BJ (cell line): ENCODE data around the gene ARID4A. TPM values are rescaled to one million over a fixed set of nuclear protein-coding genes. Genes with fewer than 3 reads are reported as not detected.
"Not testable (repeated sequence)": the region's sequence is repeated elsewhere in the genome, so short reads cannot be mapped to it uniquely, and the experiment has no call there.

ENCODE experiments used
- CTCF ChIA-PET: fragments of 350-600 bp; formaldehyde crosslinking; extraction: SDS; loops from one replicate; lab custom pipeline; 2021; ENCODE audit warnings: antibody characterized with exemption, inconsistent platforms; lab: Yijun Ruan, JAX
- POLR2A ChIA-PET: fragments of 300-600 bp; sonication (Branson Sonifier 250); formaldehyde crosslinking; extraction: SDS; loops from one replicate; lab custom pipeline; 2021; ENCODE audit warnings: antibody characterized with exemption; lab: Charles Lee
- DNase-seq: peaks from one replicate; pipeline ENCODE4 v3.0.0-alpha.2; 2011; ENCODE audit warnings: low read depth
- H3K27me3 ChIP-seq: 2 replicates; pipeline ENCODE4 v1.6.0; 2011; ENCODE audit warnings: low read length; ENCODE audit not compliant: control insufficient read depth, insufficient read depth
- H3K36me3 ChIP-seq: 2 replicates; pipeline ENCODE4 v1.5.1; 2011; ENCODE audit warnings: low read length; ENCODE audit not compliant: control insufficient read depth, insufficient read depth
- H3K4me3 ChIP-seq: 2 replicates; pipeline ENCODE4 v1.5.1; 2011; ENCODE audit warnings: low read depth, mild to moderate bottlenecking, control low read depth, low read length
- polyA plus RNA-seq: library from polyadenylated mRNA; depleted of rRNA; stranded (reverse); fragments of >200 nt; gene quantifications from 2 replicates; pipeline ENCODE4 v1.2.3, GENCODE V29; 2011
- TF ChIP-seq, protein P1 (sequence below): IDR thresholded peaks from 2 replicates; pipeline ENCODE4 v1.5.1; 2011; ENCODE audit warnings: low read depth, mild to moderate bottlenecking, control low read depth, inconsistent platforms, low read length, moderate library complexity; ENCODE audit not compliant: insufficient read depth

ARID4A gene
- polyA plus RNA-seq, 1 experiment, result 3.3 TPM

DNA sequence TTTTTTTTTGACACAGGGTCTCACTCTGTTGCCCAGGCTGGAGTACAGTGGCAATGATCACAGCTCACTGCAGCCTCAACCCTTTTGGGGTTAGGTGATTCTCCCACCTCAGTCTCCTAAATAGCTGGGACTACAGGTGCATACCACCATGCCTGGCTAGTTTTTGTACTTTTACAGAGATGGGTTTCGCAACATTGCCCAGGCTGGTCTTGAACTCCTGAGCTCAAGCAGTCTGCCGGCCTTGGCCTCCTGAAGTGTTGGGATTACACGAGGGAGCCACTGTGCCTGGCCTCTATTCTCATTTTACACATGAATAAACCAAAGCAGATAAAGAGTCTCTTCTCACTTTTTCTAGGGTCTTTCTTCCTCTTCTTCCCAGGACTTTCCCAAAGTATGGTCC lies 100.5 kb downstream of the ARID4A start:
- ChIA-PET POLR2A (no interaction called here), CTCF (interaction anchor here (0.7 kb wide), 1 partner anchor 49 kb away, joined by 3 read pairs; no protein-coding TSS in a partner anchor)
- TF ChIP-seq, protein P1, sequence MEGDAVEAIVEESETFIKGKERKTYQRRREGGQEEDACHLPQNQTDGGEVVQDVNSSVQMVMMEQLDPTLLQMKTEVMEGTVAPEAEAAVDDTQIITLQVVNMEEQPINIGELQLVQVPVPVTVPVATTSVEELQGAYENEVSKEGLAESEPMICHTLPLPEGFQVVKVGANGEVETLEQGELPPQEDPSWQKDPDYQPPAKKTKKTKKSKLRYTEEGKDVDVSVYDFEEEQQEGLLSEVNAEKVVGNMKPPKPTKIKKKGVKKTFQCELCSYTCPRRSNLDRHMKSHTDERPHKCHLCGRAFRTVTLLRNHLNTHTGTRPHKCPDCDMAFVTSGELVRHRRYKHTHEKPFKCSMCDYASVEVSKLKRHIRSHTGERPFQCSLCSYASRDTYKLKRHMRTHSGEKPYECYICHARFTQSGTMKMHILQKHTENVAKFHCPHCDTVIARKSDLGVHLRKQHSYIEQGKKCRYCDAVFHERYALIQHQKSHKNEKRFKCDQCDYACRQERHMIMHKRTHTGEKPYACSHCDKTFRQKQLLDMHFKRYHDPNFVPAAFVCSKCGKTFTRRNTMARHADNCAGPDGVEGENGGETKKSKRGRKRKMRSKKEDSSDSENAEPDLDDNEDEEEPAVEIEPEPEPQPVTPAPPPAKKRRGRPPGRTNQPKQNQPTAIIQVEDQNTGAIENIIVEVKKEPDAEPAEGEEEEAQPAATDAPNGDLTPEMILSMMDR, result no peak
- no peak for DNase-seq
- Histone ChIP-seq H3K4me3 (no peak overlapping the region), H3K36me3 (no peaks in the 10 kb centered on the region), H3K27me3 (no peaks in the 10 kb centered on the region)

DNA sequence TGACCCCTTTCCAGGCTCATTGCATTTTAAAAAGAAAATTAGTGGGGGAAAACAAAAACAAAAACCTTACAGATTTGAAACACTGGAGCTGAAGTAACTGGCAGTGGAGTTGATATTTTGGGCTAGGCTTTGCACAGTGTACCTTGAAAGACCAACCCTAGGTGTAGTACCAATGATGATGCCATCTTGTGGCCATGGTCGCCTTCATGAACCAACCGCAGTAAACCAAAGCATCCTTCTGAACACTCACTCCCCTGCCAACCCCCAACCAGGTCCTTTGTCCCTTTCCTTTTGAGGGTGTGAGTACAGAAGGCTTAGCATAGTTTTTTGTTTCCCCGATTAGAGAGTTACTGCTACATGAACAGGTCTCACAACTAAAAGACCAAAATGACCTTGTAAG lies 103.2 kb downstream of the ARID4A start:
- DNase-seq, result no peak
- no peaks in the 10 kb centered on the region for H3K27me3 ChIP-seq
- H3K36me3 ChIP-seq, result no peaks in the 10 kb centered on the region
- TF ChIP-seq, protein P1, result no peak
- ChIA-PET CTCF (no interaction called here), POLR2A (no interaction called here)
- H3K4me3 ChIP-seq, result no peak overlapping the region

DNA sequence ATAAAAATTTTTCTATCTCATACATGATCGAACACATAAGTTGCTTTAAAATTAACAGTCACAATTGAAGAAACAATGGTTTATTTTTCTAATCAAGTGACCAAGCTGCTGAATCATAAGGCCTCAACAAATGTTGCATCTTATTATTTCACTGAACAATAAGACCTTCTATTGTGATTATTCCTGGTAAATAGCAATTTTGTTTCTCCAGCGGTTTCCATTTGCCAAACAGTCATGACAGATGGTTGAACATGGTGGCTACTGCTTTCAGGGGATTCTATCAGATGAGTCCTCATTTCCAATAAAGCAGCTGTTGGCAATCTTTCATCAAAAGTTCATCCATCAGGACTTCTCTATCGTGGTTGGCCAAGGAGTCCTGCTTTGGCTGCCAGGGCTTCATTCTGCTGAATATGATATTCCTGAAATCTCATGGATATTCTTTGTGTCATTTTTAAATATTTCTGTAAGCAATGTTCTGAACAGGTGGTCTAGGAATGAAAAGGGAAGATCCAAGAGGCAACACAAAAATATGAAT lies 110.4 kb downstream of the ARID4A start:
- POLR2A ChIA-PET, result no interaction called here
- TF ChIP-seq, protein P1, result no peak
- CTCF ChIA-PET, result interaction anchor here (1.5 kb wide), 1 partner anchor 13 kb away, joined by 5 read pairs; the partner anchor contains the start of gene TOMM20L
- no peak overlapping the region for H3K4me3 ChIP-seq
- no peaks in the 10 kb centered on the region for H3K27me3 ChIP-seq
- peaks cover 1% of the 10 kb centered on the region; the same call in 1 of the 2 replicates for H3K36me3 ChIP-seq
- no peak for DNase-seq

DNA sequence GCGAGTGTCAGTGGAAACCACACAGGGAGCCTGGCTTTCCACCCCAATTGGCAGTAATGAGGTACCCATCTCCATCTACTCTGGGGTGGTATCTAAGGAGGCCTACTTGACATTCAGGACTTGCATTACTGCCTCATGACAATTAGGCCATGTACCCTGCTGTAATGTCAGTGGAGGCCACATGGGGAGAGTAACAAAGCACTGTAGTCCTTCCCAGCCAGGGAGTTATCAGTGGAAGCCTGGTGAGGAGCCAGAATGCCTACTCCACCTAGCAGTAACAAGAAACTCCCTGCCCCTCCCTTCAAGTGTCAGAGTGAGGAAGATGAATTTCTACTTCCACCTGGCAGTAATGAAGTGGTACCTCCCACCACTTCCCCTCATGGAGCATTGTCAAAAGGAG lies 116.5 kb downstream of the ARID4A start:
- DNase-seq, result no peak
- ChIA-PET POLR2A (no interaction called here), CTCF (no interaction called here)
- H3K27me3 ChIP-seq, result no peaks in the 10 kb centered on the region
- TF ChIP-seq, protein P1, result no peak
- no peak overlapping the region for H3K4me3 ChIP-seq
- H3K36me3 ChIP-seq, result peaks cover 3% of the 10 kb centered on the region; the same call in 1 of the 2 replicates

DNA sequence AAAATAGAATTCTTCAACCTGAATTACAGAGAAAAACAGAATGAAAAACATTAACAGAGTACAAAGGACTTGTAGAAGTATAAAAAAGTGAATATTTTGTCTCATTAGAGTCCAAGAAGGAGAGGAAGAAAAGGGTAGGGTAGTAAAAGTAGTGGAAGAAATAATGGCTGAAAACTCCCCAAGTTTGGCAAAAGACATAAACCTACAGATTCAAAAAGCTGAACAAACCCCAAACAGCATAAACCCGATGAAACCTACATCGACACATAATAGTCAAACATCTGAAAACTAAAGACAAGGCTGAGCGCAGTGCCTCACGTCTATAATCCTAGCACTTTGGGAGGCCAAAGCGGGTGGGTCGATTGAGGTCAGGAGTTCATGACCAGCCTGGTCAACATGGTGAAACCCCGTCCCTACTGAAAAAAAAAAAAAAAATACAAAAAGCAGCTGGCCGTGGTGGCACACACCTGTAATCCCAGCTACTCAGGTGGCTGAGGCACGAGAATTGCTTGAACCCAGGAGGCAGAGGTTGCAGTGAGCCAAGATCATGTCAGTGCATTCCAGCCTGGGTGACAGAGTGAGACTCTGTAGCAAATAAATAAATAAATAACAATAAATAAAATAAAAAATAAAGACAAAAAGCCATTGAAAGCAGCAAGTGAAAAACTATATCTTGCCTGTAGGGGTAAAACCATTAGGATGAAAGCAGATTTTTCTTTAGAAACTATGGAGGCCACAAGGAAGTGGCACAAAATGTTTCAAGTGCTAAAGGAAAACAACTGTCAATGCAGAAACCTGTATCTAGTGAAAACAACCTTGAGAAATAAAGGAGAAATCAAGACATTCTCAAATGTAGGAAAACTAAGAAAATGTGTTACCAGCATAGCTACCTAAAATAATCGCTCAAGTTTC lies 117.5 kb downstream of the ARID4A start:
- H3K36me3 ChIP-seq, result peaks cover 3% of the 10 kb centered on the region; the same call in 1 of the 2 replicates

DNA sequence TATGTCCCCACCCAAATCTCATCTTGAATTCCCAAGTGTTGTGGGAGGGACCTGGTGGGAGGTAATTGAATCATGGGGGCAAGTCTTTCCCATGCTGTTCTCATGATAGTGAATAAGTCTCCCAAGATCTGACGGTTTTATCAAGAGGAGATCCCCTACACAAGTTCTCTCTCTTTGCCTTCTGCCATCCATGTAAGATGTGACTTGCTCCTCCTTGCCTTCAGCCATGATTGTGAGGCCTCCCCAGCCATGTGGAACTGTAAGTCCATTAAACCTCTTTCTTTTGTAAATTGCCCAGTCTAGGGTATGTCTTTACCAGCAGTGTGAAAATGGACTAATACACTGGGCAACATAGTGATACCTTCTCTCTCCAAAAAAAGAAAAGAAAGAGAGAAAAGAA lies 118.6 kb downstream of the ARID4A start:
- CTCF ChIA-PET, H3K4me3 ChIP-seq, H3K36me3 ChIP-seq, H3K27me3 ChIP-seq, DNase-seq: not testable (repeated sequence)
- POLR2A ChIA-PET, result interaction anchor here (0.6 kb wide), 1 partner anchor 1055 kb away, joined by 3 read pairs; no protein-coding TSS in a partner anchor

More for the DNA sequence above, 117.5 kb downstream of the ARID4A start:
- ChIA-PET CTCF (no interaction called here), POLR2A (no interaction called here)
- TF ChIP-seq, protein P1, result no peak
- Histone ChIP-seq H3K4me3 (no peak overlapping the region), H3K27me3 (no peaks in the 10 kb centered on the region)
- DNase-seq, result no peak
